Measurements from ENCODE around the gene TRAPPC6A.

The TRAPPC6A gene

GRCh38 chr19:45145270-45146189, 32.5 kb downstream of the TRAPPC6A start:
- in situ Hi-C loops (cut with MboI; ENCODE audit: low sequenced_read_pairs, unreplicated experiment) = no loop called here
- DNase-seq (ENCODE audit: low spot score) = no peak
- TF ChIP-seq CTCF (IDR thresholded peaks at IDR 0.05; ENCODE audit: borderline replicate concordance, control extremely low read depth, extremely low read depth, insufficient read depth, missing control alignments) = no peak

- DNase-seq (ENCODE audit: low spot score) = no peak
- no peak for TF ChIP-seq CTCF (IDR thresholded peaks at IDR 0.05; ENCODE audit: borderline replicate concordance, control extremely low read depth, extremely low read depth, insufficient read depth, missing control alignments)
- in situ Hi-C loops (cut with MboI; ENCODE audit: low sequenced_read_pairs, unreplicated experiment) = no loop called here
These were observed 33.4 kb downstream of the TRAPPC6A start for GRCh38 chr19:45144431-45145269.

GRCh38 chr19:45142726-45143110, 35.3 kb downstream of the TRAPPC6A start:
- in situ Hi-C loops (cut with MboI; ENCODE audit: low sequenced_read_pairs, unreplicated experiment) = no loop called here
- DNase-seq (ENCODE audit: low spot score) = no peak
- TF ChIP-seq CTCF (IDR thresholded peaks at IDR 0.05; ENCODE audit: borderline replicate concordance, control extremely low read depth, extremely low read depth, insufficient read depth, missing control alignments) = no peak

- in situ Hi-C loops (cut with MboI; ENCODE audit: low sequenced_read_pairs, unreplicated experiment) = no loop called here
- no peak for TF ChIP-seq CTCF (IDR thresholded peaks at IDR 0.05; ENCODE audit: borderline replicate concordance, control extremely low read depth, extremely low read depth, insufficient read depth, missing control alignments)
- no peak for DNase-seq (ENCODE audit: low spot score)
These were observed 35.9 kb downstream of the TRAPPC6A start for GRCh38 chr19:45142016-45142725.

- DNase-seq (ENCODE audit: low spot score) = no peak
- in situ Hi-C loops (cut with MboI; ENCODE audit: low sequenced_read_pairs, unreplicated experiment) = no loop called here
These were observed 36.7 kb downstream of the TRAPPC6A start for GRCh38 chr19:45141203-45141900.

More at GRCh38 chr19:45141203-45141900, 36.7 kb downstream of the TRAPPC6A start:
- TF ChIP-seq CTCF (IDR thresholded peaks at IDR 0.05; ENCODE audit: borderline replicate concordance, control extremely low read depth, extremely low read depth, insufficient read depth, missing control alignments) = no peak
